Activated CD8-positive, alpha-beta memory T cell treated with anti-CD3 and anti-CD28 coated beads for 36 hours (primary cell): Measurements from ENCODE around the gene CGB5. TPM values are rescaled to one million over a fixed set of nuclear protein-coding genes. Genes with fewer than 3 reads are reported as not detected.
"Not testable (repeated sequence)": the region's sequence is repeated elsewhere in the genome, so short reads cannot be mapped to it uniquely, and the experiment has no call there.

ENCODE experiments used
- CTCF ChIA-PET: fragments of 350-600 bp; sonication (Branson Sonifier 250); formaldehyde crosslinking; loops from one replicate; lab custom pipeline; 2021; ENCODE audit warnings: antibody characterized with exemption; lab: Charles Lee
- POLR2A ChIA-PET: fragments of 350-600 bp; sonication (Branson Sonifier 250); formaldehyde crosslinking; loops from one replicate; lab custom pipeline; 2021; ENCODE audit warnings: antibody characterized with exemption; lab: Charles Lee
- total RNA-seq, 2 experiments: library from RNA; stranded (reverse); gene quantifications; one replicate each; pipeline ENCODE4 v1.2.3, GENCODE V29; 2021

CGB5 gene
- not detected for total RNA-seq

GRCh38 chr19:49043548-49043947 lies at the start of gene CGB5:
Gene CGB5 (plus strand): TSS chr19:49043848. CDS start chr19:49044210, 362 bp downstream.
- POLR2A ChIA-PET, CTCF ChIA-PET: not testable (repeated sequence)

- ChIA-PET POLR2A (interaction anchor here (0.6 to 2.1 kb wide), 3 partner anchors 32 to 249 kb away, joined by 3 to 9 read pairs (median 7); no protein-coding TSS in a partner anchor), CTCF (interaction anchor here (0.7 to 3.3 kb wide), 13 partner anchors 17 to 348 kb away, joined by 3 to 24 read pairs (median 3); partner anchors contain the start of genes CA11, CGB7, FTL and NUCB1)
These were observed 49.6 kb upstream of the CGB5 start for GRCh38 chr19:48994035-48994386.

GRCh38 chr19:48997972-48998371 lies 45.7 kb upstream of the CGB5 start:
- ChIA-PET POLR2A (interaction anchor here (0.7 kb wide), 1 partner anchor 93 kb away, joined by 6 read pairs; no protein-coding TSS in a partner anchor), CTCF (interaction anchor here (0.6 to 2.3 kb wide), 5 partner anchors 11 to 682 kb away, joined by 3 to 12 read pairs (median 4); no protein-coding TSS in a partner anchor)

GRCh38 chr19:48999481-49000325 lies 43.9 kb upstream of the CGB5 start:
- POLR2A ChIA-PET: interaction anchor here (0.6 kb wide), 3 partner anchors 9 to 554 kb away, joined by 3 to 5 read pairs (median 5); no protein-coding TSS in a partner anchor
- CTCF ChIA-PET: interaction anchor here (0.6 to 2.3 kb wide), 11 partner anchors 9 to 199 kb away, joined by 3 to 12 read pairs (median 4); partner anchors contain the start of gene LIN7B

GRCh38 chr19:49004133-49004532 lies 39.5 kb upstream of the CGB5 start:
- POLR2A ChIA-PET: interaction anchor here (0.5 to 0.7 kb wide), 3 partner anchors 84 to 212 kb away, joined by 3 to 5 read pairs (median 5); no protein-coding TSS in a partner anchor
- CTCF ChIA-PET: interaction anchor here (1.0 to 1.2 kb wide), 2 partner anchors 11 to 34 kb away, joined by 5 to 8 read pairs; partner anchors contain the start of gene GYS1

- CTCF ChIA-PET: interaction anchor here (1.2 kb wide), 1 partner anchor 92 kb away, joined by 3 read pairs; no protein-coding TSS in a partner anchor
- POLR2A ChIA-PET: interaction anchor here (0.8 kb wide), 1 partner anchor 12 kb away, joined by 3 read pairs; the partner anchor contains the start of gene LHB
These were observed 38.6 kb upstream of the CGB5 start for GRCh38 chr19:49004964-49005614.

GRCh38 chr19:49006905-49007304 lies 36.7 kb upstream of the CGB5 start:
- ChIA-PET CTCF (no interaction called here), POLR2A (no interaction called here)

- CTCF ChIA-PET: interaction anchor here (3.1 kb wide), 1 partner anchor 11 kb away, joined by 12 read pairs; no protein-coding TSS in a partner anchor
- POLR2A ChIA-PET: no interaction called here
These were observed 33.8 kb upstream of the CGB5 start for GRCh38 chr19:49009828-49010227.

- CTCF ChIA-PET: interaction anchor here (3.1 kb wide), 1 partner anchor 11 kb away, joined by 12 read pairs; no protein-coding TSS in a partner anchor
- POLR2A ChIA-PET: no interaction called here
These were observed 33.2 kb upstream of the CGB5 start for GRCh38 chr19:49010453-49010852.

- CTCF ChIA-PET: no interaction called here
- POLR2A ChIA-PET: no interaction called here
These were observed 32.5 kb upstream of the CGB5 start for GRCh38 chr19:49011194-49011593.

- ChIA-PET POLR2A (no interaction called here), CTCF (interaction anchor here (0.9 to 1.0 kb wide), 2 partner anchors 14 to 21 kb away, joined by 3 read pairs; partner anchors contain the start of genes GYS1 and RUVBL2)
These were observed 29.4 kb upstream of the CGB5 start for GRCh38 chr19:49014123-49014869.

- ChIA-PET CTCF (no interaction called here), POLR2A (no interaction called here)
These were observed 28.8 kb upstream of the CGB5 start for GRCh38 chr19:49014870-49015255.

GRCh38 chr19:49016067-49016839 lies 27.4 kb upstream of the CGB5 start:
- POLR2A ChIA-PET: interaction anchor here (1.0 kb wide), 1 partner anchor 11 kb away, joined by 3 read pairs; no protein-coding TSS in a partner anchor
- CTCF ChIA-PET: interaction anchor here (0.8 kb wide), 1 partner anchor 17 kb away, joined by 4 read pairs; no protein-coding TSS in a partner anchor

GRCh38 chr19:49017041-49017665 lies 26.5 kb upstream of the CGB5 start, which contains the start of gene LHB:
Gene LHB (minus strand): TSS chr19:49017091. CDS start chr19:49017081, 10 bp downstream.
- CTCF ChIA-PET: interaction anchor here (0.6 to 1.5 kb wide), 2 partner anchors 17 to 296 kb away, joined by 4 to 7 read pairs; no protein-coding TSS in a partner anchor
- POLR2A ChIA-PET: interaction anchor here (1.0 kb wide), 1 partner anchor 12 kb away, joined by 3 read pairs; no protein-coding TSS in a partner anchor

GRCh38 chr19:49017666-49018351 lies 25.8 kb upstream of the CGB5 start:
- POLR2A ChIA-PET: interaction anchor here (0.8 kb wide), 1 partner anchor 102 kb away, joined by 4 read pairs; no protein-coding TSS in a partner anchor
- CTCF ChIA-PET: interaction anchor here (0.6 to 1.5 kb wide), 2 partner anchors 18 to 295 kb away, joined by 4 to 7 read pairs; no protein-coding TSS in a partner anchor
